Measurements from ENCODE around the gene NEDD9.
A peak's percentile ranks its signal among the peaks of the same experiment; 100 is the strongest.

Gene NEDD9

DNA sequence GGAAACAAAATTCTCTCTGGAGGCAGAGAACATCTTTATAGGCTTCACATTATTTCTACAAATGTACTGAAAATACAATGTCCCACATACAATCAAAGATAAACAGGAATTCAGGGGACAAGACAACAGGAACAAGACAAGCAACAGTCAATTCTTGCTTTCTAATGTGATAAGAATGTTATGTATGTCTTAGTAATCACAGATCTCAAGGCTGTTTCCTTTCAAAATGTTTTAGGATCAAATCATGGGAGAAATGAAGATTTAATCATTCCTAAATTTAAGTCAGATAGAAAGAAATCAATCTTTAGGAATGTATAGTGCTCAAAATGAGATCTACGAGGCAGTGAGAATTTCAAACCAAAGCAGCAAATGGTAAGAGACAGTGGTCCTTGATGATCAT is 32.1 kb downstream of the NEDD9 start:
- DNase-seq = no peak

DNA sequence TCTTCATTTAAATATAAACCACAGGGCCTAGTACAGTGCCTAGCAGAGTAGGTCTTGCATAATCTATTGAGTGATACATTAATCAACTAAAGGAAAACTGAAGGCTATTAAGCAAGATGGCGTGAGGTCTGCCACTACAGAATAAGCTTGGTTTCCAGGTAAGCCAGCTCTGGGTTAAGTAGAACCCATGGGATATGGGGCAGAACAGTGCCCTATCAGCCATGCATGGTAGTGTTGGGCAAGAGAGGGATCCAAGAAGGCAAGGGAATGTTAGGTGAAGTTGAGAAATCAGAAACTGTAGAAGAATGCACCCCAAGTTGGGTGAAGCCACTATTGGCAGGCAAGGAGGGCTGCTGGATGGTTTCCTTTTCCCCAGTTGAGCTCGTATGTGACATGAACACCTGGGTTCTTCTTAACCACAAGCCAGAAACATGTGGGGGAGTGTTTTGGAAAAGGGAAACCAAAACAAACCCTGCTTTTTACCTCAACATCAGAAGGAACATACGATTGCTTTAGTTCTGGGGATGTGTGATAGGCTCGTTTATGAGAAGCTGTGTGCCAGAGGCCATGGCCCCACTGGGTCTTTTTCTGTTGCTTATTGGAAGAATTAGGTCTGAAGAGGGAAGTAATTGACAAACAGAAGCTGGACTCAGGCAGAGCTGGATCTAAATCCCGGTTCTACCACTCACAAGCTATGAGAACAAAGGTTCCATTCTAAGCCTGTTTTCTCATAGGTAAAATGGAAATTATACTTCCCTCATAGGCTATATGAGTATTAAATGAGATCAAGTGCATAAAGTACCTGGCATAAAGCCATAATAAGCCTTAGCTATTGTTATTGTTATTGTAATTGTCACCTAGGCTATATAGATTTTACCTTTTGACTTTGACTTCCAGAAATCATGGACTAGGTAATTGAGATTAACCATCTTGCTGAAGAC is 33.5 kb downstream of the NEDD9 start:
- peak; percentile 14 for DNase-seq

- DNase-seq = no peak
Observed at GRCh38 chr6:11197850-11198249, 34.6 kb downstream of the NEDD9 start.

- DNase-seq = no peak
Observed at GRCh38 chr6:11197175-11197536, 35.3 kb downstream of the NEDD9 start.

DNA sequence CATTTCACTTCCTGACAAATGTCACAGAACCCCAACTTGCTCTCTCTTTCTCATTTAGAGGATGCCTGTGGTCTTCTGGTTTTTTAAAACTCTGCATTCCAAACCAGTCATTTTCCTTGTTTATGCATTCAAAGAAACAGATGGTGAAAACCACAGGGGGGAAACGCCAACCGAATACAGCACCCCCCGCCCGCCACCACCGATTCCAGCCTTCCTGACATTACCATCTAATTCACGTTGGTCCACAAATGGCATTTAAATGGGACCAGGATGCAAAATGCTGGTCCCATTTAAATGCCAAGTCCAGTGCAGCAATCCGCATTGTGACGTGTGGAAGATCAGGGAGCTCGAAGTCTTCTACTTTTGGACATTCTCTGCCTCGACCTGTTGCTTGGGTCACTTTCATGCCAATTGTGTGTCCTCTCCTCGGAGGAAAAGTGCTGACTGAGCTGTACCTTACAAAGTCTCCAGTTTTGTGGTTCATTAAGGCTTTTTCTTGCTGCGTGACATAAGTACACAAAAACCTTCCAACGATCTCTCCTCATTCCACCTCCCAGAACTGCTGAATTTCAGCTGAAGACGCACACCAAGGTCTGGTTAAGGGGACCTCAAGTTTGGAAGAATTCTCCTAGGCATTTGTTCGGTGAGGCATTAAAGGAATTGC is 35.8 kb downstream of the NEDD9 start:
- DNase-seq = no peak

- DNase-seq = no peak
Observed at GRCh38 chr6:11194356-11195218, 37.9 kb downstream of the NEDD9 start.

DNA sequence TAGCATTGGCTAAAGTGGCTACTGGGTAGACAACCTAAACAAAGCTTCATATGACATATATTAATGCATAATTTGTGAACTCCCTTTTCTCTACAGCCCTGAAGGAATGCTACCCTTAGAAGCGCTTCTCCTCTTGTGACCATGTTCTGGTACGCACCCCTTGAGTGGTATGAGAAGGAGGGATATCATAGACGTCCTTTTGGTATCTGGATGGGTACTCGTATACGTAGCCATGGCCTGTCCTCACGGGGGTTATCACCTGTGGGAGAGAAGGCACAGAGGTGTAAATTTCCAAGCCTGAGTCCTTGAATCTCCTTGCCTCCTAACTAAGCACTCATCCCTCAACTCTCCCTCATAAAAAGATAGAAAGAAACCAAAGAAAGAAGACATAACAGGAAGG is 39.0 kb downstream of the NEDD9 start:
- no peak for DNase-seq

GRCh38 chr6:11192167-11192566 is 40.3 kb downstream of the NEDD9 start:
- no peak for DNase-seq

GRCh38 chr6:11190625-11191245 is 41.7 kb downstream of the NEDD9 start:
- DNase-seq = no peak

DNA sequence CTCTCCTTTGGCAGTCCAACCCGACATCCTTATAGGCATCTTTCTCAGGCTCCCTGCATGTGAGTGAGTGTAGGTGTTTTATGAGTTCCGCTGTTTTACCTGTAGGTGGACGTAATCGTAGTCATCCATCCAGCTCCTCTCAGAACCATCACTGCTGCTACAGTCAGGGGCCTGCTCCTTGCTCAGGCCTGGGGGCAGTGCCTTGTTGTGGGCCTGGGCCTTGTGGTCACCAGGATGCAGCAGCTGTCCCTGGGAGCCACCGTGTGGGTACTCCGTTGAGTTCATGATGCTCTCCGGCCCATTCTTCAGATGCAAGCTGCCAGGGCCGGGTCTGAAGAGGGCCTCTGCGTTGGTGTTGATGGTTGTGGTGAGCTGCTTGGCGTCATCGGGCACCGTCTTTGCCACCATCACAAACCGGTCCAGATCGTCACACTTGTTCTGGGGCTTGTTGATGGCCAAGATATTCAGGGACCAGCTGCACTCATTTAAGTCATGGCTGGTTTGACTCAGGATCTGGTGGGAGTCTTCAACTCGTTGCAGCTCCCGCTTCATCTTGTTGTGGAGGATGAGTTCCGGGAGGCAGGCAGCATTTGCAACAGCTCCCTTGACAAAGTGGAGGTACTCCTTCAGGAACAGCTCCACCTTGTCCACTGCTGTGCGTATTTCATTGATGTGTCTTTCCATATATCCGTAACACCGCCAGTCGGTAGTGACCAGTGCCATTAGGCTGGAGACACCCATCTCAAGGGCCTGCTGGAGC is 42.4 kb downstream of the NEDD9 start:
- no peak for DNase-seq

GRCh38 chr6:11188161-11188915 is 44.1 kb downstream of the NEDD9 start:
- DNase-seq = no peak

DNA sequence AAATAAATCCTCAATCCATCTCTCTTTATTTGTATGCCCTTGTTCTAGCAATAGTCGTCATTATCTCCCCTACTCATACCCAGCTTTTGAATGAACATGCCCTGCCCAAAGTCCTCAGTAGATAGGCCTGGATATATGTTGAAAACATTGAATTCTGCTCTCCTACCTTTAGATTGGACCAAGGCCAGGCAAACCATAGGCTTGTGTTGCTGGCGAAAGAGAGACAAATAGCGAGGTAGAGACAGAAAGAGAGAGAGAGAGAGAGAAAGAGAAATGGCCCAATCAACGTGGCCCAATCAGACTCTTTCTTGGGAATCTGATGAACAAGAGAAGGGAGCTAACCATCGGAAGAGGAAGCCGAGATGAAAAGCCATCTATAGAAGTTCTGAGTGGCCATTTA is 45.2 kb downstream of the NEDD9 start:
- no peak for DNase-seq

DNA sequence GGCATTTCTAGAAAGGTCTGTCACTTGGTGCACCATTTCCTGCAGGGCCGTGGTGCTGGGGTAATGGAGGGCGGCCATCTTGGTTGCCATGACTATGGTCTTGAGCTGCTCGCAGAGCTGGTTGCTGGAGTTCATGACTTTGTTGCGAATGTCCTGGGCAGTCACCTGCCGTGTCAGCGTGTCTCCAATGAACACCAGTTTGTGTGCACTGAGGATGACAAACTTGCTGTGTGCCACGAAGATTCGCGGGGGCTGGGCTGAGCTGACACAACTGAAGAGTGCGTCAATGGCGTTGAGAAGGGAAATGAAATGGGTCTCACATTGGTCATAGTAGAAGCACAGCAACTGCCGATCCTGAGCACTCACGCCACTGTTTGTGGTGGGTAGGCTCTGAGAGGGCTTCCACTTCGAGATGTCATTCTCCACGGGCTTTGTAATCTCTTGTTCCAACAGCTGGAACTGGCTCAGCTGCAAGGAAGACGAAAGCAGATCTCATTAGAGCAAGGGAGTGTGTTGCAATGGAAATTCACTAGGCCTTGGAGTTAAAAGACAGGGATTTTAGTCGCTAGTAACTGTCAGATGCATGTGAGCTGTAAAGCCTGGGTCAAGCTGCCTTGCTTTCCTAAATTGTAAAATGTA is 47.1 kb downstream of the NEDD9 start:
- no peak for DNase-seq

DNA sequence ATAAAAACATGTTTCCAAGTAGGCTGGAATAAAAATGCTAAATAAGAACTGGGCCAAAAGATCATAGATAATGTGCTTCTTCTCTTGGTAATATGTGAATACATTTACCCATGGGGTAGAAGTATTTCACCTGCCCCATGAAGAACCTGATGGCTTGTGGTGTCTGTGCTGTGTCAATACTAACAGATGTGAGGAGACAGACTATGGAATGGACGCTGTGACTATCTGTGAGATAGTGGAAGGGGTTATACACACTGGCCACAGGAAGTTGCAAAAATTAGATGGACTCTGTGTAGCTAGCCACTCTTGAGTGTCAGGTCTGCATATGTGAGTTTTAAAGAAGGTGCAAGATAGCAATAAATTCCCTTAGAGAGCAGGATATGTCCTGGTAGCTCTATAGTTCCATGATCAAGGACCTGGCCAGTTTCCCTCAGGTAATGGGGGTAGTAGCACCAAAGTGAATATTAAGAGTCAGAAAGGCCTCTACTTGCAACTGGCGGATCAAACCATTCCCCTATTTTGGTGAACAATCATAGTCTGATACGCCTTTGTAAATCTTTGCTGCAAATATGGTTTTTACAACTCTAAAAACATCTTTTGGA is 48.6 kb downstream of the NEDD9 start:
- no peak for DNase-seq

- no peak for DNase-seq
Observed at GRCh38 chr6:11181478-11182136, 50.9 kb downstream of the NEDD9 start.

- no peak for DNase-seq
Observed at GRCh38 chr6:11179419-11180202, 52.9 kb downstream of the NEDD9 start.

DNA sequence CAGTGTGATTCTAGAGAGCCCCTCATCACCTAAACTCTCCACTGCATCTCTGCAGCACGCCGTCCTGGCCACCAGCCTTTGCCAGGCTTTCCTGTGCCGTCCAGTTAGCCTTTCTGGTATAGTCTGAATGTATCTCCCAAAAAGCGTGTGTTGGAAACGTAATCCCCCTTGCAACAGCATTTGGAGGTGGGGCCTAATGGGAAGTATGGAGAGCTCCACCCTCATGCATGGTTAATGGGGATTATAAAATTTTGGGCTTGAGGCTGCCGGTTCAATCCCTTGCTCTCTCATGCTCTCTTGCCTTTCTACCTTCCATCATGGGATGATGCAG is 53.4 kb downstream of the NEDD9 start:
- no peak for DNase-seq

DNA sequence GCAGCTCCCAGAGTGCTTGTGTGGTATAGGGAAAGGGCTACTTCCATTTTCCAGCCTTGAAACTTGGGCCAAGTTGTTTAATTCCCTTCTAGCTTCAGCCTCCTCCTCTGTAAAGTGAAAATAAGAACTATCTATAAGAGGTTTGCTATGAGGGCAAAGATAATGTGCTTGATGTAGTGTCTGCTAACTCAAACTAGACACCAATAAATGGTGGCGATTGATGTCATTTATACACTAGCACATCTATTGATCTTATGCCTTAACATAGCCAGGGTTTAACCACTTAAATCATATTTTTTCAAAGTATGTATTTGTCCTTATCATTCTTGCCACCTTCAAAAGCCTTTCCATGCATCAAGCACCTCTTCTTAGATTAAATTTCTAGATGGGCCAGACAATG is 55.2 kb downstream of the NEDD9 start:
- DNase-seq = no peak

GRCh38 chr6:11174242-11174611 is 58.2 kb downstream of the NEDD9 start:
- no peak for DNase-seq

Measured in stimulated activated CD4-positive, alpha-beta T cell treated with anti-CD3 and anti-CD28 coated beads, Interleukin-4, amount 100 ng/mL, for 24 hours (primary cell).